Fibroblast of mammary gland (primary cell): ENCODE measurements around the gene CAMLG.
"Not testable (repeated sequence)": the region's sequence is repeated elsewhere in the genome, so short reads cannot be mapped to it uniquely, and the experiment has no call there.

Experiments used
- DNase-seq: peaks from one replicate; pipeline ENCODE4 v3.0.0-alpha.2; 2010; ENCODE audit warnings: low read depth
- H3K4me3 ChIP-seq: 2 replicates; pipeline ENCODE4 v1.5.1; 2011; ENCODE audit warnings: low read depth, mild to moderate bottlenecking, low read length, moderate library complexity; ENCODE audit not compliant: control insufficient read depth
- TF ChIP-seq, protein P1 (sequence below): conservative IDR thresholded peaks from 2 replicates; pipeline ENCODE4 v1.5.1; 2011; ENCODE audit warnings: low read depth, low read length, inconsistent platforms; ENCODE audit not compliant: control insufficient read depth, insufficient read depth

Gene CAMLG

DNA sequence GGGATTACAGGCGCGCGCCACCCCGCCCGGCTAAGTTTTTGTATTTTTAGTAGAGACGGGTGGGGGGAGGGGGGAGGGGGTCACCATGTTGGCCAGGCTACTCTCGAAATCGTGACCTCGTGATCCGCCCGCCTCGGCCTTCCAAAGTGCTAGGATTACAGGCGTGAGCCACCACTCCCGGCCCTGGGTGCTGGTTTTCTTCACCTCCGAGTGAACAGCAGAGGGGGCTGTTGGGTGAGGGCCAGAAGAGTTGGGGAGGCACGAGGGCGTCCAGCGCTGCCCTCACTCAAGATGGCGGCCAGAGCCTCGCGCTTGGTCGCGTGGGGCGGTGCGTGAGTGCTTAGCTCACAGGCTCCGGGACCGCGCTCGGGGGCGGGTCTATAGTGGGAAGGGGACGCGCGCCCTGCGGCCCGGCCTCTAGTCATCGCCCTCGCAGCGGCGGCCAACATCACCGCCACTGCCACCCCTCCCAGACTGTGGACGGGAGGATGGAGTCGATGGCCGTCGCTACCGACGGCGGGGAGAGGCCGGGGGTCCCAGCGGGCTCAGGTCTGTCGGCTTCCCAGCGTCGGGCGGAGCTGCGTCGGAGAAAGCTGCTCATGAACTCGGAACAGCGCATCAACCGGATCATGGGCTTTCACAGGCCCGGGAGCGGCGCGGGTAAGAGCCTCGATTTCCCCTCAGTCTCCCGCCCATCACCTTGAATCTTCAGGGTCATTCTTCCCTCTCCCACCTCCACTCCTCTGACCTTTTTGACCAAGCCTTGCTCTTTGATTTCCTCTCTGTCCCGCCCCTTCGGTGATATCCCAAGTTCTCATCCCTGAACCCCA, at the start of gene CAMLG:
Gene CAMLG, plus strand, starts transcription at position 416 of the 830 bp plus-strand sequence. Its CDS starts 73 bp downstream, at position 489.
- TF ChIP-seq, protein P1, sequence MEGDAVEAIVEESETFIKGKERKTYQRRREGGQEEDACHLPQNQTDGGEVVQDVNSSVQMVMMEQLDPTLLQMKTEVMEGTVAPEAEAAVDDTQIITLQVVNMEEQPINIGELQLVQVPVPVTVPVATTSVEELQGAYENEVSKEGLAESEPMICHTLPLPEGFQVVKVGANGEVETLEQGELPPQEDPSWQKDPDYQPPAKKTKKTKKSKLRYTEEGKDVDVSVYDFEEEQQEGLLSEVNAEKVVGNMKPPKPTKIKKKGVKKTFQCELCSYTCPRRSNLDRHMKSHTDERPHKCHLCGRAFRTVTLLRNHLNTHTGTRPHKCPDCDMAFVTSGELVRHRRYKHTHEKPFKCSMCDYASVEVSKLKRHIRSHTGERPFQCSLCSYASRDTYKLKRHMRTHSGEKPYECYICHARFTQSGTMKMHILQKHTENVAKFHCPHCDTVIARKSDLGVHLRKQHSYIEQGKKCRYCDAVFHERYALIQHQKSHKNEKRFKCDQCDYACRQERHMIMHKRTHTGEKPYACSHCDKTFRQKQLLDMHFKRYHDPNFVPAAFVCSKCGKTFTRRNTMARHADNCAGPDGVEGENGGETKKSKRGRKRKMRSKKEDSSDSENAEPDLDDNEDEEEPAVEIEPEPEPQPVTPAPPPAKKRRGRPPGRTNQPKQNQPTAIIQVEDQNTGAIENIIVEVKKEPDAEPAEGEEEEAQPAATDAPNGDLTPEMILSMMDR, result peak; percentile 39
- DNase-seq, result peak; percentile 98
- H3K4me3 ChIP-seq, result peak within 1 kb of the TSS; percentile 98

DNA sequence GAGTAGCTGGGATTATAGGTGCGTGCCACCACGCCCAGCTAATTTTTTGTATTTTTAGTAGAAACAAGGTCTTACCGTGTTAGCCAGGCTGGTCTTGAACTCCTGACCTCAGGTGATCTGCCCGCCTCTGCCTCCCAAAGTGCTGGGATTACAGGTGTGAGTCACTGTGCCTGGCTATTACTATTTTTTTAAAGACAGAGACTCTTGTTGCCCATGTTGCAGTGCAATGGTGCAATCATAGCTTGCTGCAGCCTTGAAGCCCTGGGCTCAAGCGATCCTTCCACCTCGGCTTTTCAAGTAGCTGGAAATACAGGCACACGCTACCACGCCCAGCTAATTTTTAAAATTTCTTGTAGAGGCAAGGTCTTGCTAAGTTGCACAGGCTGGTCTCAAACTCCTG, 48.2 kb upstream of the CAMLG start:
- not testable (repeated sequence) for DNase-seq

DNA sequence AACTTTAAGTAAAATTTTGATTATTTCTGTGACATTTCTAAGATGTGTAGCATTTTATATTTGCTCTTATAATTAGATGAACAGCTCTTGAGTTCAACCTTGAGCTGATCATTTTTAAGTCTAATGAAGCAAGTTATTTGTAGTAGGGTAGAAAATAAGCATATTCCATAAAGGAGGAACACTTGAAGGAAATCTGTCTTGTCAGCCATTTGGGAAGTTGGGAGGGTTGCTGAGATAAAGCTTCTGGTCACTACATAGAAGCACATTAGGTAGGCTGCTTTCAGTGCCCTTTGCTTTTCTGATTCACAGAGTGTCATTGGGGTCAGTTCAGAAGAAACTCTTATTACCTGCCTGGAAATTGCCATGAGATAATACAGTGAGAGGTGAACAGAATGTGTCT, 45.6 kb upstream of the CAMLG start:
- TF ChIP-seq, protein P1, result no peak
- no peak for DNase-seq
- no peak overlapping the region for H3K4me3 ChIP-seq

More for the DNA sequence above, 48.2 kb upstream of the CAMLG start:
- H3K4me3 ChIP-seq, result not testable (repeated sequence)

DNA sequence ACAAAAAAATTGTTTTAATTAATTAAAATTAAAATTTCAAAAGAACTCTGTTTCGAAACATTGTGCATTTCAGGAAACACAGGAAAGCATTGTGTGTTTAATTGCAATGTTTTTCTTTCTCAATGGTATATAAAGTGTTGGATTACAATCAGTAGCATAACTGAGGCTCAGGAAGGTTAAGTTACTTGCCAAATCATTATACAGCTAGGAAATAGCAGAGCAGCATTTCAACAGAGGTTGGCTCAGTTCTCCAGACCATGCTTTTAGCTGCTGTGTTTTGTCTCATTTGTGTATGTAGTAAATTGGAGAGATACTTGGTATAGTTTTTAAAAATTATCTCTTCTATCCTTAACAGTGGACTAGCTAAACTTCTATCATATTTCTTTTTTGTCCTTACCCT, 30.0 kb upstream of the CAMLG start:
- DNase-seq, result no peak
- no peak overlapping the region for H3K4me3 ChIP-seq
- TF ChIP-seq, protein P1, result no peak

DNA sequence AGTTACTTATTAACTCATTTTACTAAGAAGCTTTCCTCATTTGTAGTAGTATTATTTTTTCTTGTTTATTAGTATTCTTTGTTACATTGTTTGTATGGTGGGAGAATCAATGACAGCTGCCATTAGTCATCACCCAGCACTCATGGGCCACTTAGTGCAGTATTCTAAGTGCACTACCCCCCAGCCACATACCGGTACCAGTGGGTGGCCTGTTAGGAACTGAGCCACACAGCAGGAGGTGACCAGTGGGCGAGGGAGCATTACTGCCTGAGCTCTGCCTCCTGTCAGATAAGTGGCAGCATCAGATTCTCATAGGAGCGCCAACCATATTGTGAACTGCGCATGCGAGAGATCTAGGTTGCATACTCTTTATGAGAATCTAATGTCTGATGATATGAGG, 24.2 kb upstream of the CAMLG start:
- no peak overlapping the region for H3K4me3 ChIP-seq
- TF ChIP-seq, protein P1, result no peak
- DNase-seq, result no peak

DNA sequence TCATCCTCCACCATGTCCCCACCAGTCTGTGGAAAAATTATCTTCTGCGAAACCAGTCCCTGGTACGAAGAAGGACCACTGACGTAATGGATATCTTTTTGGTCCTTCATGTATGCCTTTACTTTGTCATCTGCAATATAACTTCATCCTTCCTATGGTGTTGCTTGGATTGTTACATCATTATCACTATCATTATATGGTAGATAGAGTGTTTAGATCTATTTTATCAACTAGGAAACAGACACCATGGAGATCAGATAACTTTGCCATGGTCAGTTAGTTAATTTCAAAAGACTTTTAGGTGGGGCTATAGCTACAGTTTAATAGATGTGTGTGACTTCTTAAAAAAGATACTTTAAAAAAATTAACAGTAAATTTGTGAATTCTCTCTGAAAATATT, 23.8 kb upstream of the CAMLG start:
- no peak for DNase-seq
- H3K4me3 ChIP-seq, result no peak overlapping the region
- TF ChIP-seq, protein P1, result no peak

DNA sequence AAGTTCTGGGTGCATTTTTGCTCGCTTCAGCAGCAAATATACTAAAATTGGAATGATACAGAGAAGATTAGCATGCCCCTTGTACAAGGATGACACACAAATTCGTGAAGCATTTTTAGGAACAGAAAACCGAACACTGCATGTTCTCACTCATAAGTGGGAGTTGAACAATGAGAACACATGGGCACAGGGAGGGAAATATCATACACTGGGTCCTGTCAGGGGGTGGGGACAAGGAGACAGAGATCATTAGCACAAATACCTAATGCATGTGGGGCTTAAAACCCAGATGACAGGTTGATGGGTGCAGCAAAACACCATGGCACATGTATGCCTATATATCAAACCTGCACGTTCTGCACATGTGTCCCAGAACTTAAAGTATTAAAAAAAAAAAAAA, 22.9 kb upstream of the CAMLG start:
- not testable (repeated sequence) for DNase-seq, H3K4me3 ChIP-seq

DNA sequence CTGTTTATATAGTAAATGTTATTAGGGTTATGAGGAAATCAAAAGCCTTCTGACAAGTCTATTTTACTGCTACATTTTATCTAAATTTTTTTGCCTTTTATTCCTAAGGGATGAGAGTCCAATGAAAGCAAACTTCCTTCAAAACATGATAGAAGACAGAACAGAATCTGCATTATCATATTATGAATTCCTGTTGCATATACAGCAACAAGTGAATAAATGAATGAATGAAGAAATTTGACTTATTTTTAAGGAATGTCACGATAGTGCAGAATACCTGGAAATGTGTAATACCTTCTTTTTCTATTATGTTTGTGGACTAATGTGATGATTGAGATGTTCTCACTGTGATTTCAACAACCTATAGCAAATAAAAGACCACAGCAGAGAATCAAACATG, 13.5 kb upstream of the CAMLG start:
- DNase-seq, result no peak
- TF ChIP-seq, protein P1, result no peak
- no peak overlapping the region for H3K4me3 ChIP-seq
